GDM1 (cell line): Measurements from ENCODE around the gene PBLD.

Experiments used
- DNase-seq: peaks from one replicate; lab custom pipeline; 2025; lab: John Stamatoyannopoulos, UW

PBLD gene

GRCh38 chr10:68235111-68235510 lies 97.6 kb downstream of the PBLD start:
- no peak for DNase-seq

- no peak for DNase-seq
These were observed 99.7 kb downstream of the PBLD start for GRCh38 chr10:68233046-68233445.
